ENCODE data around the gene MED16.
"Not testable (repeated sequence)": the region's sequence is repeated elsewhere in the genome, so short reads cannot be mapped to it uniquely, and the experiment has no call there.

MED16 gene

DNA sequence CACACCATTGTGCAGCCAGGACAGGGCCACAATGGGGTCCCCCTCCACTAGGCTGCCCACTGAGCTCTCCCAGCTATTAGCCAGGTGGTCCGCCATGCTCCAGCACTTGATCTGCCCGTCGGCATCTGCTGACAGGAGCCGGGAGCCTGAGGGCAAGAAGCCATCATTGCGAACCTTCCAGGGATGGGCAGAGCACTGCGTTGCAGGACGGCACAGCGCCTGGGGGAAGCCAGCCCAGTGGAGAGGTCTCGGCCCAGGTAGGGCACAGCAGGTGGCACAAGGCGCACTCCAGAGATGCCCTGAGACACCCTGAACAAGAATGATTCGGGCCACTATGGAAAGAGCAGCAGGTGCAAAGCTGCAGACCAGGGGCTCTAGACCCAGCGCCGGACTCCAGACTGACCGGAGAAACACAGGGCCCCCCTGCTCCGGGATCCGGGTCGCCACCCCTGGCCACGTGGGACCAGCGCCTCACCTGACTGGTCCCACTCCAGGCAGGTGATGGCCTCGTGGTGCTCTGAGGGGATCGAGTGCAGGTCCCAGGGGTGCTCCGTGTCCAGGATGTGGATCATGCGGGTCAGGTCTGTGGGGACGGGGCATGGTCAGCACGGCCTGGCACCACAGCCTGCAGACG lies 3.2 kb downstream of the MED16 start:
- no peak for DNase-seq (ENCODE audit: low spot score)

DNA sequence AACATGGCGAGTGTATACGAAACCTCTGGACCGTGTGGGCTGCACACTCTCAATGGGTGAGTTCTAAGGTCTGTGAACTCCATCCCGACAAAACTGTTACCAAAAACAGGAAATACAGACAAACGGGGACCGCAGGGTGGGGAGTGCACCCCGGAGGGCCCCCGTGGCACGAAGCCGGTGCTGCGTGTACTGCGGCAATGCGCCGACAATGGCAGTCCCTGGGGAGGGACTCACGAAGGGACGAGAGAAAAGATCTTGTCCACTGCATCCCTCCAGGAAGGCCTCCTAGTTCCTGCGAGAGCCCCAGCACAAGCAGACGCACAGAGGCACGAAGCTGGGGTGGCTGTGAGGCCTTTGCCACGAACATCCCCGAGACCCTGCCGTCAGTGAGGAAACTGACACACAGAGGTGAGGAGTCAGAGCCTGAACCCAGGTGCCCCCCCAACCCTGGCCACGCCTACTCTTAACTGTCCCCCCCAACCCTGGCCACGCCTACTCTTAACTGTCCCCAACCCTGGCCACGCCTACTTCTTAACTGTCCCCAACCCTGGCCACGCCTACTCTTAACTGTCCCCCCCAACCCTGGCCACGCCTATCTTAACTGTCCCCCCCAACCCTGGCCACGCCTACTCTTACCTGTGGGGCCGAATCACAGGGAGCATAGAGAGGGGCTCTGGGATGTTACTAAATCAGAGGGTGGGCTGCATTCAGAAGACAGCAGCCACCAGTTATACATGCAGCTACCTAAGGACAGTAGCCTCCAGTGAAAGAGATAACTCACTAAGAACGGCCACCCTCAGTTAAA lies 4.2 kb downstream of the MED16 start:
- DNase-seq (ENCODE audit: low spot score) = no peak

DNA sequence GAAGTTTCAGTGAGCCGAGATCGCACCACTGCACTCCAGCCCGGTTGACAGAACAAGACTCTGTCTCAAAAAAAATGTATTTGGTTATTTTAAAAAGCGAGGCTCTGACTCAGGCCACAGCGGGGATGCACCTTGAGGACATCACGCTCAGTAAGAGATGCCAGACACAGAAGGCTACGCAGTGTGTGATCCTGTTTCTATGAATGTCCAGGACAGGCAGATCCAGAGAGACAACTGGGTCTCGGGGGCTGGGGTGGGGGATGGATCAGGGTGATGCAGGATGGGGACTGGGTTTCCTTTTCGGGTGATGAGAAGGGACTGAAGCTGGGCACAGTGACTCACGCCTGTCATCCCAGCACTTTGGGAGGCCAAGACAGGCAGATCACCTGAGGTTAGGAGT lies 5.4 kb downstream of the MED16 start:
- DNase-seq (ENCODE audit: low spot score) = no peak

DNA sequence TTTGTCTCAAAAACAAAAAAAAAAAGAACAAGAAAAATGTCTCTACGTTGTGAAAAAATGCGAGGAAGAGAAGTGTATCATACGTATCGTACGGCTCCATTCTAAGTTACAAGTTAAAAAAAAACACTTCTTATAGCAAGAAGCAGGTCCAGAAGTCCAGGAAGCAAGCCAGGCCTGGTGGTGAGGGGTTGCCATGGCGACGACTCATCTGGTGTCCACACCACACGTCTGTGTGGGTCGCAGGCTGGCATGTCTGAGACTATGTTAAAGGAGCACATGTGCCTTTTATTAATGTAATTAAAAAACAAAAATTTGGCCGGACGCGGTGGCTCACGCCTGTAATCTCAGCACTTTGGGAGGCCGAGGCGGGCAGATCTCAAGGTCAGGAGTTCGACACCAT lies 5.9 kb downstream of the MED16 start:
- no peak for DNase-seq (ENCODE audit: low spot score)

DNA sequence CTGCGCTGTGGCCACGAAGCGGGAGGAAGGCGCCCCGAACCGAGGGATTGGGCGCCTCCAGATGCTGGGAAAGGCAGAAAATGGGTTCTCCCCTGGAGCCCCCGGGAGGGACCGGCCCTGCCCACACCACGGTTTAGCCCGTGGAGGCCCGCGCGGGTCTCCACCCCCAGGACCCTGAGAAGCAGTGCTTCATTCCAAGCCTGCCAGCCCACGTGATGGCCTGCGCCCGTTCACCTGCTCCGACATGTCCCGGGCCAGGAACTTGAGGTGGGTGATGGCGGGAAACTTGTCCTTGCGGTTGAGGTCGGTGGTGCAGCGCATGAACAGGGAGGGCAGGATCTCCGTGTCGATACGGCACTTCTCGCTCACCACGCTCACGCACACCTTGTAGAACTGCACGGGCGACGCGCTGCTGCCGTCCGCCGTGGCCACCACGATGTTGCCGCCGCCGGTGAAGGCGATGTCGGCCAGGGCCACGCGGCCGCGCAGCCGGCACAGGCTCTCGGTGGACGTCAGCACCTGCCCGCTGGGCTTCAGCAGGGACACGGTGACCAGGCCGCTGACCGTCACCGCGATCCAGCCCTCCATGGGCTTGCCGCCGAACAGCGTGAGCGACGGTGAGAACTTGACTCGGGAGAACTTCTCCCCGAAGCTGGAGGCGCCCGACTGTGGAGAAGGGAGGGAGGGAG lies 7.3 kb downstream of the MED16 start:
- no peak for DNase-seq (ENCODE audit: low spot score)

DNA sequence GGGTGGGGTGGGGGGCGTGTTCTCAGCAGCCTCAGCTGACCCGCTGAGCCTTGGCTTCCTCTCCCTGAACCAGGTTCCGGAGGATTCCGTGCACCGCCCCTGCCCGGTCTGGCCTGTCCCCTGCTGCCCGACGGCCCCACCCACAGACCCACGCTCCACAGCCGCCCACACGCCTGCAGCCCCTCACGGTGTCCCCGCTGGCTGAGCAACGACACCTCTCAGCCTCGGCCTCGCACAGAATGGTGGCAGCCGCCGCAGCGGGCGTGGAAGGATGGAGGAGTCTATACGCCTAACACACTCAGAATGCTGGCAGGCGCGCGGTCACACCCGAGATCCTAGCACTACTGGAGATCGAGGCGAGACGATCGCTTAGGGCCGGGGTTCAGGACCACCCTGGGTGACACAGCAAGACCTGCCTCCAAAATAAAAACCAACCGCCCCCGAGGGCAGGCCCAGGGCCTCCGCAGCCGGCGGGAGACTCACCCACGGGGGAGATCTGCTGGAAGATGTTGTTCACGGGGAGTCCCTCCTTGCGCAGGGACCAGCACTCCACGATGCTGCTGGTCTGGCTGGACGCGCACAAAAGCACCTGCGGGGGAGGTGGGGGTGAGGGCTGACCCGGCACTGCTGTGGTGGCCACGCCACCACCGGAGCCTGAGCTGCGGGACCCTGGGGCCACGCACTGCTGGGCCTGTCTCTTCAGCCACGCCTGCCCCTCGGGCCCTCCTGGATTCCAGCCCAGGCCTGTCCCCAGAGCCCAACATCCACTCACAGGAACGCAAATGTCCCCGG lies 8.4 kb downstream of the MED16 start:
- no peak for DNase-seq (ENCODE audit: low spot score)

DNA sequence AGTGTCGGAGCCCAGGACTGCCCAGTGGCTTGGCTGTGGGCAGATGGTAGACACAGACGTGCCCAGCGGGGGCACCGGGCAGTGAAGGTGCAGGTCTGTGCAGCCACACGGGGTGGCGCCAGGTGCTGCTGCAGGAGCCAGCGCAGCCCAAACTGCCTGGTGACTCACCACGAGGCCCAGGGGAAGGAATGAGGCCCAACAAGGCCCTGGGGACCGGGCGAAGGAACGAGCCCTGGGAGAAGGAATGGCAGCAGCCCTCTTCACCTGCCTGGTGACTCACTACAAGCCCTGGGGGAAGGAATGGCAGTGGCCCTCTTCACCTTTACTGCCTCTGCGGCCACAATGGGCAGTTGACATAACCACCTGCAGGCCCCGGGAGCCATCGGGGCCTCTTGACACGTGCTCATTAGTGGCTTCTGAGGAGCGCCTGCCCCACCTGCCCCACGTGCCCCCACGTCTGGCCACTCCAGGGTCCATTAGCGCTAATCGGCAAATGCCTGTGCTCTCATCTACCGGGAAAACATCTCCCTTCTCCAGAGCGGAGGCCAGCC lies 9.3 kb downstream of the MED16 start:
- no peak for DNase-seq (ENCODE audit: low spot score)

DNA sequence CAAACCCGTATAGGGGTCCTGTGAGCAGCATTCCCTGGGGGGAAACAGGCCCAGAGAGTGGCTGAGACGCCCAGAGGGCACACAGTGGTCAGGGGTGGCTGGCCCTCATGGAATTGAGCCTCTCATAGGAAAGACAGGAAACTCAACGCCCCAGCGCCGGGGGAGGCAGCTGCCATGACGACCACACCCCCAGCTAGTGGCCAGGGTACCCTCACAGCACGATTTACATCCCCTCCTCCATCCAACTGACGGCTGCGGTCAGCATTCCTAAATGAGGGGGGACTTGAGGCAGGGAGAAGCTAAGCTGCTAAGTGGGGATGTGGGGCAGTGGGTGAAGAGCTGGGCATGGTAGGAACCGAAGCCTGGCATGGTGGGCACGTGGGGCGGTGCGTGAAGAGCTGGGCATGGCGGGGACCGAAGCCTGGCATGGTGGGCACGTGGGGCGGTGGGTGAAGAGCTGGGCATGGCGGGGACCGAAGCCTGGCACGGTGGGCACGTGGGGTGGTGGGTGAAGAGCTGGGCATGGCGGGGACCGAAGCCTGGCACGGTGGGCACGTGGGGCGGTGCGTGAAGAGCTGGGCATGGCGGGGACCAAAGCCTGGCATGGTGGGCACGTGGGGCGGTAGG lies 10.0 kb downstream of the MED16 start:
- no peak for DNase-seq (ENCODE audit: low spot score)

DNA sequence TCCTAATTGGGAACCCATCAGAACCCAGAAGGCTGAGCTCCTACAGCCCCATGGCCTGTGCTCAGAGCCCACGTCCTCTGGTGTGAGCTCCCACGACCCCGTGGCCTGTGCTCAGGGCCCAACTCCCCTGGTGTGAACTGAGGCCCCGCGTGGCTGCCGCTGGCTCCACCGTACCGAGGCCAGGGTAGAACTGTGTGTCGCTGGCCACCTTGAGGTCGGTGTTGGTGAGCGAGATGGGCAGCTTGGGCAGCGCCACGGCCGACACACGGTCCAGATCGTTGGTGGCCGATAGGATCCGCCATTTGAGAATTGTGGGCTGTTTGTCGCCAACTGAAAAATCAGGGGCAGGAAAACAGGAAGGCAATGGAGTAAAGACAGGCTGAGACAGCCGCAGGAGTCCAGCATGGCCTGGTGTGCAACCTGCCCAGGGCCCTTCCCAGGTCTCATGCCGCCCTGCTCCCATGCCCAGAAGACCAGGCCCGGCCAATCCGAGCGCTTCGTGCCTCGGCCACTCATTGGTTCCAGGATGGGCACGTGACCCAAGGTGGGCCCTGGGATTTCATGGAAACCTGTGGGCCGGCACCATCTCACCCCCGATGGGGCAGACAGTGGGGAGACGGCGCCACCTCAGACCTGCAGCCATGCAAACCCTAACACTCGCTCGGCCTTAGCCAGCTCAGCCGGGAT lies 11.5 kb downstream of the MED16 start:
- no peak for DNase-seq (ENCODE audit: low spot score)

DNA sequence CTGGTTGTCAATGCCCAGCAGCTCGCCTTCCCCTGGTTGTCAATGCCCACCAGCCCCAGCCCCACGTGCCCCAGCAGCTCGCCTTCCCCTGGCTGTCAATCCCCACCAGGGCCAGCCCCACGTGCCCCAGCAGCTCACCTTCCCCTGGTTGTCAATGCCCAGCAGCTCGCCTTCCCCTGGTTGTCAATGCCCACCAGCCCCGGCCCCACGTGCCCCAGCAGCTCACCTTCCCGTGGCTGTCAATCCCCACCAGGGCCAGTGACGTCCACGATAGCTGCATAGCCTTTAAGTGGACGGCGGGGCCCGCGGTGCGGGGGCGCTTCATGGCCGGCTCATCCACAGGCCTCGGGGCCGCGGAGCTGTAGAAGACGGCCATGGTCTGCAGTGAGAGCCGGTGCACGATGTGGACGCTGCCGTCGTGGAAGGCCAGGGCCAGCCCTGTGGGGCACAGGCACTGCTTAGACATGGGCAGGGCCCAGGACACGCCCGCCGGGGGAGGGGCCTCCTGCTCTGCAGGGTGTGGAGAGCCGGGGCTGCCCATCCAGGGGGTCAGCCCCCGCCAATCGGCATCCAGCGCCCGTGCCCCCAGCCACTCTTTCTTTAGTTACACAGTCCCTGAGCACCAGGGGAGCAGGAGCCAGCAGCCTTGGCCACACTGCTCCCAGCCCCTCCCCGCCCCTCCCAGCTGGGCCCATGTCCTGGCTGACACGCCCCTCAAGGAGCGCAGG lies 13.1 kb downstream of the MED16 start:
- no peak for DNase-seq (ENCODE audit: low spot score)

DNA sequence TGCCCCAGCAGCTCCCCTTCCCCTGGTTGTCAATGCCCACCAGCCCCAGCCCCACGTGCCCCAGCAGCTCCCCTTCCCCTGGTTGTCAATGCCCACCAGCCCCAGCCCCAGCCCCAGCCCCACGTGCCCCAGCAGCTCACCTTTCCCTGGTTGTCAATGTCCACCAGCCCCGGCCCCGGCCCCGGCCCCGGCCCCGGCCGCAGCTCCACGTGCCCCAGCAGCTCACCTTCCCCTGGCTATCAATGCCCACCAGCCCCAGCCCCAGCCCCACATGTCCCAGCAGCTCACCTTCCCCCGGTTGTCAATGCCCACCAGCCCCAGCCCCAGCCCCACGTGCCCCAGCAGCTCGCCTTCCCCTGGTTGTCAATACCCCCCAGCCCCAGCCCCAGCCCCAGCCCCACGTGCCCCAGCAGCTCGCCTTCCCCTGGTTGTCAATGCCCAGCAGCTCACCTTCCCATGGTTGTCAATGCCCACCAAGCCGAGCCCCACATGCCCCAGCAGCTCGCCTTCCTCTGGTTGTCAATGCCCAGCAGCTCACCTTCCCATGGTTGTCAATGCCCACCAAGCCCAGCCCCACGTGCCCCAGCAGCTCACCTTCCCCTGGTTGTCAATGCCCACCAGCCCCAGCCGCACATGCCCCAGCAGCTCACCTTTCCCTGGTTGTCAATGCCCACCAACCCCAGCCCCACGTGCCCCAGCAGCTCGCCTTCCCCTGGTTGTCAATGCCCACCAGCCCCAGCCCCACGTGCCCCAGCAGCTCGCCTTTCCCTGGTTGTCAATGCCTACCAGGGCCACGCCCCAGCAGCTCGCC lies 14.0 kb downstream of the MED16 start:
- not testable (repeated sequence) for DNase-seq (ENCODE audit: low spot score)

DNA sequence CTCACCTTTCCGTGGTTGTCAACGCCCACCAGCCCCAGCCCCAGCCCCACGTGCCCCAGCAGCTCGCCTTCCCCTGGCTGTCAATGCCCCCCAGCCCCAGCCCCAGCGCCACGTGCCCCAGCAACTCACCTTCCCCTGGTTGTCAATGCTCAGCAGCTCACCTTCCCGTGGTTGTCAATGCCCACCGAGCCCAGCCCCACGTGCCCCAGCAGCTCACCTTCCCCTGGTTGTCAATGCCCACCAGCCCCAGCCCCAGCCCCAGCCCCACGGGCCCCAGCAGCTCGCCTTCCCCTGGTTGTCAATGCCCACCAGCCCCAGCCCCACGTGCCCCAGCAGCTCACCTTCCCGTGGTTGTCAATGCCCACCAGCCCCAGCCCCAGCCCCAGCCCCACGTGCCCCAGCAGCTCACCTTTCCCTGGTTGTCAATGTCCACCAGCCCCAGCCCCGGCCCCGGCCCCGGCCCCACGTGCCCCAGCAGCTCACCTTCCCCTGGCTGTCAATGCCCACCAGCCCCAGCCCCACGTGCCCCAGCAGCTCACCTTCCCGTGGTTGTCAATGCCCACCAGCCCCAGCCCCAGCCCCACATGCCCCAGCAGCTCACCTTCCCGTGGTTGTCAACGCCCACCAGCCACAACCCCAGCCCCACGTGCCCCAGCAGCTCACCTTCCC lies 14.9 kb downstream of the MED16 start:
- DNase-seq (ENCODE audit: low spot score) = not testable (repeated sequence)

DNA sequence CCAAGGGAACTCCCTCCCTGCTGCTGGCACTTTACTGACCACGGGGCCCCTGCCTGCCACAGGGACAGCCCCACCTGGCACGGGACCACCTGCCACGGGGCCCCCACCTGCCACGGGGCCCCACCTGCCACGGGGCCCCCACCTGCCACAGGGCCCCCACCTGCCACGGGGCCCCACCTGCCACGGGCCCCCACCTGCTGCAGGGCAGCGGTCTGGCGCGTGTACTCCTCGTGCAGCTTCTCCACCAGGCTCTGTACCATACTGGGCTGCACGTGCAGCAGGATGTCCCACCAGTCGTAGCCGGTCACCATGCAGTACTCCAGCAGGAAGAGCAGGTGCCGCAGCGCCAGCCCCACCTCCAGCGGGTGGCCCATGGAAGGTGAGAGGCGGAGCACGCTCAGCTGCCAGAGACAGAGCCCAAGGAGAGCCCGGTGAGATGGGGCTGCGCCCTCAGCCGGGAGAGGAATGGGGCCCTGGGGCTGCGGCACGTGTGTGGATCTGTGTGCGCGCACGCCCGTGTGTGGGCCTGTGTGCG lies 16.1 kb downstream of the MED16 start:
- DNase-seq (ENCODE audit: low spot score) = no peak

DNA sequence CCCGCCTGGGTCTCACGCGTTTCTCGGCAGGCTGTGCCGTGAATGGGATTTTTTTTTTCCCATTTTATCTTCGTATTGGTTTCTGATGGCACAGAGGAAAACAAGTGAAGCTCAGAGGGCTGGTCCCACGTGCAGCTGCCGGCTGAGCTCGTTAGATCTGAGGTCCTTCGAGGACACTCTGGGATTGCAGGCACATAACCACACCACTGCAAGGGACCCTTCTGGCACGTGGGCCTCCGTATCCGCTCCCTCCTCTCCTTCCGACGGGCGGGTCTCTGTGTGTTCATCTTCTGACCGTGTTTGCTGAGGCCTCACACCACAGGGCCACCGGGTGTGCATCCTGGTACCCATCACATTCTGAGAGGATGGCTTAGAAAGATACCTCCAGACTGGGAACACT lies 16.9 kb downstream of the MED16 start:
- no peak for DNase-seq (ENCODE audit: low spot score)

DNA sequence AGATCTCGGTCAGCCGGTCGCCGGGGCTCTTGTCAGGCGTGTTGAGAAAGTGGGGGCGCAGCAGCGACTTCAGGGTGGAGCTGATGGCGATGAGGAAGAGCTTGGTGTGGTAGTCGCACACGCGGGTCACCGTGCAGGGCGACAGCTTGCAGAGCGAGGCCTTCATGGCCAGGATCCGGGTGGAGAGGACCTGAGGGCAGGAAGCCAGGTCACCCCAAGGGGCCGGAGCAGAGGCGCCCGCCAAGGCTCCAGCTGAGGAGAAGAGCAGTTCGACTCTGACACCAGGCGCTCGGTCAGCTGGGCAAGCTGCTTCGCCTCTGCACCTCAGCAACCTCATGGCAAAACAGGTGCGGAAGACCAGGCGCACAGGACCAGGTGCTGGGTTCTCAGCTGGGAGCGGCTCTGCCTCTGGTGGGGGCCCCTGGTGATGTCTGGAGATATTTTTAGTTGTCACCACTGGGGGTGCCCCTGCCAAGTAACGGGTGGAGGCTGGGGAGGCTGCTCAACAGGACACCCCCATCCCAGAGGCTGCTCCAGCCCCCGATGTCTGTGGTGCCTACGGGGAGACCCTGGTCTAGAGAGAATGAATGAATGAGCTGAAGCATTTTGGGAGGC lies 17.6 kb downstream of the MED16 start:
- DNase-seq (ENCODE audit: low spot score) = no peak

DNA sequence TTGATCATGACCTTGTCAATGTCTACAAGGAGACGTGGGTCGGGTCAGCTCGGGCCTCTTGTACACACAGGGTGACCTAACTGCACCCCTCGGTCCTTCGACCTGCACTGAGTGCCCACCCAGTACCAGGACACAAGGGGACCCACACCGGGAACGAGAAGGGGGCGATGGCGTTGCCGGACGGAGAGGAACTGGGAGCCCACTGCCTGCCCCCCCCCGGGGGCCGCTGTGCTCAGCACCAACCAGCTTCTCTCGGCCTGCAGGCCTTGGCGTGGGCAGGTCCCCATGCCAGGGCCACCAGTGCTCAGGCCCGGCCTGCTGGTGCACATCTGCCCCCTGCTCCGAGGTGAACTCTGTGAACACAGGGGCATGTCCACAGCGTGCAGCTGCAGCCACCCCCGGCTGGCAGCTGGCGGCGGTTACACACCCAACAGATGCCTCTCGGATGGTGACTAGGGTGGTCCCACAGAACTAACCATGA lies 19.4 kb downstream of the MED16 start:
- DNase-seq (ENCODE audit: low spot score) = no peak

DNA sequence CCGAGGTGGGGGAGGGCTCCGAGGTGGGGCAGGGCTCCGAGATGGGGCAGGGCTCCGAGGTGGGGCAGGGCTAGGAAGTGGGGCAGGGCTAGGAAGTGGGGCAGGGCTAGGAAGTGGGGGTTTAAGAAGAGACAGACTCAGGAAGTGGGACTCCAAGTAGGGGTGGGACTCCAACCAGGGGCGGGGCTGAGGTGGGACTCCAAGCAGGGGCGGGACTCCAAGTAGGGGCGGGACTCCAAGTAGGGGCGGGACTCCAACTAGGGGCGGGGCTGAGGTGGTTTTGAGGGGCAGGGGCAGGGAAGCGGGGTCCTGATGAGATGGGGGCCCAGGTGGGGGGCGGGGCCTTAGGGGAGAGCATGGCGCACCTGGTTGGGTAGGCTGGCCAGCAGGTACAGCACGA lies 19.9 kb downstream of the MED16 start:
- DNase-seq (ENCODE audit: low spot score) = no peak

Measured in pons (tissue), 1 donor.